Measurements from ENCODE around the gene ACTR1A.

GRCh38 chr10:102545997-102546396 lies 43.5 kb upstream of the ACTR1A start:
- TF ChIP-seq CTCF (IDR thresholded peaks at IDR 0.05; ENCODE audit: low read length) (no peak), EZH2 (IDR thresholded peaks at IDR 0.05; ENCODE audit: borderline replicate concordance, low read length) (no peak)

Measured in OCI-LY1 (cell line).